Inferior parietal cortex (tissue), 1 donor: ENCODE data around the gene RNLS.
"Not testable (repeated sequence)": the region's sequence is repeated elsewhere in the genome, so short reads cannot be mapped to it uniquely, and the experiment has no call there.

ENCODE experiments used
- DNase-seq: peaks from one replicate; pipeline ENCODE4 v3.0.0-alpha.2; 2016; ENCODE audit errors: extremely low spot score

The RNLS gene

GRCh38 chr10:88346144-88346977 is 236.8 kb downstream of the RNLS start:
- no peak for DNase-seq

- DNase-seq = no peak
These were observed 239.2 kb downstream of the RNLS start for GRCh38 chr10:88343761-88344484.

GRCh38 chr10:88342733-88343310 is 240.3 kb downstream of the RNLS start:
- no peak for DNase-seq

- DNase-seq = no peak
These were observed 246.0 kb downstream of the RNLS start for GRCh38 chr10:88337134-88337533.

- no peak for DNase-seq
These were observed 246.8 kb downstream of the RNLS start for GRCh38 chr10:88336334-88336733.

- DNase-seq = no peak
These were observed 249.9 kb downstream of the RNLS start for GRCh38 chr10:88333248-88333630.

- DNase-seq = no peak
These were observed 250.4 kb downstream of the RNLS start for GRCh38 chr10:88332503-88333247.

GRCh38 chr10:88330174-88330573 is 252.9 kb downstream of the RNLS start:
- no peak for DNase-seq

GRCh38 chr10:88322324-88323063 is 260.6 kb downstream of the RNLS start:
- no peak for DNase-seq

GRCh38 chr10:88319960-88320517 is 263.1 kb downstream of the RNLS start:
- DNase-seq = no peak

- no peak for DNase-seq
These were observed 264.3 kb downstream of the RNLS start for GRCh38 chr10:88318803-88319202.

GRCh38 chr10:88317099-88317498 is 266.0 kb downstream of the RNLS start:
- DNase-seq = no peak

- no peak for DNase-seq
These were observed 266.7 kb downstream of the RNLS start for GRCh38 chr10:88316292-88316861.

- DNase-seq = no peak
These were observed 267.4 kb downstream of the RNLS start for GRCh38 chr10:88315755-88316154.

- no peak for DNase-seq
These were observed 268.8 kb downstream of the RNLS start for GRCh38 chr10:88314362-88314761.

- DNase-seq = no peak
These were observed 269.2 kb downstream of the RNLS start for GRCh38 chr10:88313878-88314277.

GRCh38 chr10:88312855-88313254 is 270.3 kb downstream of the RNLS start:
- no peak for DNase-seq

- DNase-seq = no peak
These were observed 271.9 kb downstream of the RNLS start for GRCh38 chr10:88311264-88311663.

GRCh38 chr10:88309365-88309764 is 273.8 kb downstream of the RNLS start:
- DNase-seq = no peak

- not testable (repeated sequence) for DNase-seq
These were observed 274.8 kb downstream of the RNLS start for GRCh38 chr10:88308361-88308760.

GRCh38 chr10:88299787-88300186 is 283.3 kb downstream of the RNLS start:
- DNase-seq = no peak
